Omental fat pad (tissue), 4 donors: Measurements from ENCODE around the gene SLCO3A1. TPM values are rescaled to one million over a fixed set of nuclear protein-coding genes. Genes with fewer than 3 reads are reported as not detected.

Source experiments
- ATAC-seq: fragments of 150-250 bp; one replicate; pipeline ENCODE4 v1.9.1; 2016; ENCODE audit warnings: mild to moderate bottlenecking, moderate library complexity; ENCODE audit not compliant: low FRiP score
- DNase-seq: peaks from one replicate; pipeline ENCODE4 v3.0.0-alpha.2; 2019; ENCODE audit warnings: low spot score
- total RNA-seq, 4 donors: library from RNA; depleted of rRNA; stranded (reverse); fragments of >200 nt; gene quantifications; one replicate each; pipeline ENCODE4 v1.1.0, GENCODE V29; 2016
- TF ChIP-seq, protein P1 (sequence below), 3 donors: fragments of 450-650 bp; IDR thresholded peaks; one replicate each; pipeline ENCODE4 v1.5.1; 2016 to 2017; ENCODE audit warnings: antibody characterized with exemption in 3 of 3, mild to moderate bottlenecking in 3 of 3, moderate library complexity in 2 of 3

SLCO3A1 gene
- total RNA-seq, 4 donors from 2014 or later: 12.3 to 21.8 (median 14.8) TPM

- TF ChIP-seq, protein P1, sequence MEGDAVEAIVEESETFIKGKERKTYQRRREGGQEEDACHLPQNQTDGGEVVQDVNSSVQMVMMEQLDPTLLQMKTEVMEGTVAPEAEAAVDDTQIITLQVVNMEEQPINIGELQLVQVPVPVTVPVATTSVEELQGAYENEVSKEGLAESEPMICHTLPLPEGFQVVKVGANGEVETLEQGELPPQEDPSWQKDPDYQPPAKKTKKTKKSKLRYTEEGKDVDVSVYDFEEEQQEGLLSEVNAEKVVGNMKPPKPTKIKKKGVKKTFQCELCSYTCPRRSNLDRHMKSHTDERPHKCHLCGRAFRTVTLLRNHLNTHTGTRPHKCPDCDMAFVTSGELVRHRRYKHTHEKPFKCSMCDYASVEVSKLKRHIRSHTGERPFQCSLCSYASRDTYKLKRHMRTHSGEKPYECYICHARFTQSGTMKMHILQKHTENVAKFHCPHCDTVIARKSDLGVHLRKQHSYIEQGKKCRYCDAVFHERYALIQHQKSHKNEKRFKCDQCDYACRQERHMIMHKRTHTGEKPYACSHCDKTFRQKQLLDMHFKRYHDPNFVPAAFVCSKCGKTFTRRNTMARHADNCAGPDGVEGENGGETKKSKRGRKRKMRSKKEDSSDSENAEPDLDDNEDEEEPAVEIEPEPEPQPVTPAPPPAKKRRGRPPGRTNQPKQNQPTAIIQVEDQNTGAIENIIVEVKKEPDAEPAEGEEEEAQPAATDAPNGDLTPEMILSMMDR (IDR thresholded peaks at IDR 0.05): no peak
- ATAC-seq (no peak), DNase-seq (no peak)
Measured at GRCh38 chr15:91897585-91898372, 44.3 kb downstream of the SLCO3A1 start.

DNA sequence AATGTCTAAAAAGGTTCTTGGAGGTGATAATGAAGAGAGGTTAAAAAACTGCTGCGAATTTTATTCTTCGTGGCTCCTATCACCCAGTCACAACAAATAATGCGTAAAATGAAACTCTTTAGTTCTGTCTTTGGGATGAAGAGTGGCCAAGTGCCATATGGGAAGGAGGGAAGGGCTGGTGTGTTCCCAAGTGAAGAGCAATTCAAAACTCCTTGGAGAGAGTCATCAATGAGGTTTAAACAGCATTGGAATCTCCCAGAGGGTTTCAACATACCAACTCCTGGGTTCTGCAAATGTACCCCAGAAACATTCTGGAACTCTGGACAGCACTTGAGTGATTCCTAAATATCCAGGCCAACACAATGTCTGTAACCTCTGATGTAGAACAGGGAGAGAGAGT is 45.3 kb downstream of the SLCO3A1 start:
- DNase-seq (no peak), ATAC-seq (no peak)
- TF ChIP-seq, protein P1 (IDR thresholded peaks at IDR 0.05): no peak

- DNase-seq (no peak), ATAC-seq (no peak)
- TF ChIP-seq, protein P1 (IDR thresholded peaks at IDR 0.05): no peak
Measured at GRCh38 chr15:91904942-91905341, 51.4 kb downstream of the SLCO3A1 start.

GRCh38 chr15:91908391-91908790 is 54.9 kb downstream of the SLCO3A1 start:
- TF ChIP-seq, protein P1 (IDR thresholded peaks at IDR 0.05): no peak
- ATAC-seq (no peak), DNase-seq (no peak)

DNA sequence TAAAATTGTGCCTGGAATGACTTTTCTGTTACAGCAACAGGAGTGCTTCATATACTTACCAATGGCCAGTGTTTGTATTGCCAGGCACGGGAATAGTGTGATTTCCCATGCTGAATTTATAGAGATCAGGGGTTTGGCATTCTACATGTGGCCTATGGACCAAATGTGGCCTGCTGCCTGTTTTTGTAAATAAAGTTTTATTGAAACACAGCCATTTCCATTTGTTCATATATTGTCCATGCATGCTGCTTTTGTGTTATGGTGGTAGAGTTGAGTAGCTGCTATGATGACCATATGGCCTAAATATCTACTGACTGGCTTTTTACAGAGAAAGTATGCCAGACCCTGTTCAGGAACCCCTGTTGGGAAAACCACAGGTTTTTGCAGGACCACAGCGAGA is 55.6 kb downstream of the SLCO3A1 start:
- no peak for ATAC-seq
- DNase-seq: no peak
- TF ChIP-seq, protein P1 (IDR thresholded peaks at IDR 0.05): no peak

GRCh38 chr15:91909574-91909973 is 56.1 kb downstream of the SLCO3A1 start:
- TF ChIP-seq, protein P1 (IDR thresholded peaks at IDR 0.05): no peak
- ATAC-seq (no peak), DNase-seq (no peak)

- TF ChIP-seq, protein P1 (IDR thresholded peaks at IDR 0.05): no peak
- ATAC-seq (no peak), DNase-seq (no peak)
Measured at GRCh38 chr15:91911844-91912243, 58.3 kb downstream of the SLCO3A1 start.
